H1 (cell line): ENCODE measurements around the gene VPS35L. TPM values are rescaled to one million over a fixed set of nuclear protein-coding genes. Genes with fewer than 3 reads are reported as not detected.

Experiments
- CTCF ChIA-PET: fragments of 300-600 bp; sonication (Branson Sonifier 250); formaldehyde crosslinking; loops from one replicate; lab custom pipeline; 2021; ENCODE audit not compliant: partially characterized antibody; lab: Charles Lee
- POLR2A ChIA-PET: fragments of 300-600 bp; sonication (Branson Sonifier 250); formaldehyde crosslinking; loops from one replicate; lab custom pipeline; 2021; ENCODE audit warnings: inconsistent platforms; ENCODE audit not compliant: partially characterized antibody; lab: Charles Lee
- DNase-seq, 2 experiments: peaks; one replicate each; pipeline versions ENCODE4 v3.0.0 to v3.0.0-alpha.2; 2010 to 2022; ENCODE audit warnings: low spot score in 2 of 2, low read depth in 1 of 2, mixed read lengths in 1 of 2
- FAIRE-seq: peaks from 2 replicates; lab custom pipeline; 2011; peaks lifted over from hg19 to GRCh38; lab: Jason Lieb, UNC
- H2AFZ ChIP-seq: 2 replicates; pipeline ENCODE4 v1.8.1; 2012; ENCODE audit warnings: low read length, inconsistent platforms
- H2AK5ac ChIP-seq: 2 replicates; pipeline ENCODE4 v1.6.1; 2013; ENCODE audit warnings: low read depth, low read length
- H2BK120ac ChIP-seq: replicated peaks from 2 replicates; pipeline ENCODE3; 2013; ENCODE audit warnings: low read depth, low read length, inconsistent platforms
- H2BK12ac ChIP-seq: 2 replicates; pipeline ENCODE4 v1.6.1; 2013; ENCODE audit warnings: low read depth, low read length
- H2BK15ac ChIP-seq: 2 replicates; pipeline ENCODE4 v1.6.1; 2013; ENCODE audit warnings: low read length
- H2BK20ac ChIP-seq: 2 replicates; pipeline ENCODE4 v1.6.1; 2013; ENCODE audit warnings: low read length
- H2BK5ac ChIP-seq: 2 replicates; pipeline ENCODE4 v1.6.1; 2013; ENCODE audit warnings: low read depth, low read length
- H3K14ac ChIP-seq: 2 replicates; pipeline ENCODE4 v1.6.1; 2013; ENCODE audit warnings: inconsistent platforms; ENCODE audit not compliant: insufficient read length
- H3K18ac ChIP-seq: 2 replicates; pipeline ENCODE4 v1.6.1; 2013; ENCODE audit warnings: low read length; ENCODE audit errors: extremely low read depth
- H3K23ac ChIP-seq: 2 replicates; pipeline ENCODE4 v1.6.1; 2013; ENCODE audit warnings: inconsistent platforms; ENCODE audit not compliant: insufficient read length
- H3K23me2 ChIP-seq: 2 replicates; pipeline ENCODE4 v1.6.1; 2013; ENCODE audit warnings: low read depth, low read length
- H3K27ac ChIP-seq: 2 replicates; pipeline ENCODE4 v1.6.1; 2011; ENCODE audit warnings: low read depth, low read length, inconsistent platforms
- H3K27me3 ChIP-seq, 4 experiments: replicated peaks in 1 of 4; 1 replicate in 1 of 4; 2 replicates in 3 of 4; pipeline versions ENCODE4 v1.6.1 to v1.8.1; 2011 to 2013; ENCODE audit warnings: low read length in 3 of 4, mild to moderate bottlenecking in 3 of 4, inconsistent platforms in 2 of 4, mixed read lengths in 2 of 4, moderate library complexity in 1 of 4; ENCODE audit not compliant: control insufficient read depth in 3 of 4, insufficient read depth in 3 of 4; ENCODE audit errors: extremely low read depth in 1 of 4
- H3K36me3 ChIP-seq, 4 experiments: 2 replicates each; pipeline versions ENCODE4 v1.6.1 to v1.8.1; 2011 to 2013; ENCODE audit warnings: mild to moderate bottlenecking in 4 of 4, low read length in 3 of 4, moderate library complexity in 2 of 4, control low read depth in 1 of 4, inconsistent platforms in 1 of 4; ENCODE audit not compliant: insufficient read depth in 4 of 4, control insufficient read depth in 2 of 4
- H3K4ac ChIP-seq: replicated peaks from 2 replicates; pipeline ENCODE3; 2013; ENCODE audit warnings: low read length, low read depth, mixed read lengths, inconsistent platforms; ENCODE audit not compliant: insufficient read length
- H3K4me1 ChIP-seq, 4 experiments: replicated peaks in 1 of 4; 1 replicate in 1 of 4; 2 replicates in 3 of 4; pipeline versions ENCODE4 v1.6.1 to v1.8.1; 2011 to 2013; ENCODE audit warnings: low read length in 3 of 4, inconsistent platforms in 2 of 4, mixed read lengths in 1 of 4; ENCODE audit not compliant: insufficient read depth in 4 of 4, control insufficient read depth in 3 of 4
- H3K4me2 ChIP-seq, 2 experiments: 2 replicates each; pipeline versions ENCODE4 v1.6.1 to v1.8.1; 2011 to 2013; ENCODE audit warnings: low read depth in 2 of 2, low read length in 2 of 2, control low read depth in 1 of 2, inconsistent platforms in 1 of 2, mild to moderate bottlenecking in 1 of 2; ENCODE audit not compliant: insufficient read depth in 1 of 2
- H3K4me3 ChIP-seq, 4 experiments: fragments of 200-600, 300-600 bp in 1 of 4; sonication (generic), shearing (Covaris generic), sonication (Bioruptor Twin) in 1 of 4; 2 replicates each; pipeline versions ENCODE4 v1.5.1 to v1.8.1; 2011 to 2016; ENCODE audit warnings: low read length in 4 of 4, low read depth in 3 of 4, control low read depth in 2 of 4, inconsistent platforms in 2 of 4, mild to moderate bottlenecking in 2 of 4, mixed read lengths in 1 of 4, moderate library complexity in 1 of 4; ENCODE audit not compliant: insufficient read depth in 2 of 4; ENCODE audit errors: extremely low read depth in 1 of 4
- H3K56ac ChIP-seq: replicated peaks from 2 replicates; pipeline ENCODE3; 2013; ENCODE audit warnings: low read depth, mild to moderate bottlenecking, mixed read lengths, low read length, inconsistent platforms; ENCODE audit not compliant: insufficient read length
- H3K79me1 ChIP-seq: 2 replicates; pipeline ENCODE4 v1.6.1; 2013; ENCODE audit warnings: low read depth, low read length, control low read depth
- H3K79me2 ChIP-seq, 2 experiments: 2 replicates each; pipeline versions ENCODE4 v1.6.1 to v1.8.1; 2012 to 2013; ENCODE audit warnings: low read length in 2 of 2, mild to moderate bottlenecking in 2 of 2, inconsistent platforms in 1 of 2; ENCODE audit not compliant: insufficient read depth in 2 of 2, control insufficient read depth in 1 of 2
- H3K9ac ChIP-seq, 4 experiments: replicated peaks in 1 of 4; 1 replicate in 1 of 4; 2 replicates in 3 of 4; pipeline versions ENCODE4 v1.6.1 to v1.8.1; 2011 to 2013; ENCODE audit warnings: low read depth in 3 of 4, low read length in 3 of 4, control low read depth in 2 of 4, mild to moderate bottlenecking in 2 of 4, moderate library complexity in 2 of 4, inconsistent platforms in 1 of 4; ENCODE audit errors: extremely low read depth in 1 of 4
- H3K9me3 ChIP-seq, 2 experiments: 2 replicates each; pipeline versions ENCODE4 v1.6.1 to v1.8.1; 2012 to 2013; ENCODE audit warnings: mild to moderate bottlenecking in 2 of 2, moderate library complexity in 2 of 2, control low read depth in 1 of 2, inconsistent platforms in 1 of 2, low read depth in 1 of 2, low read length in 1 of 2, mixed read lengths in 1 of 2; ENCODE audit not compliant: insufficient read depth in 2 of 2
- H4K20me1 ChIP-seq, 2 experiments: replicated peaks in 1 of 2; 2 replicates each; pipeline versions ENCODE3 to v1.8.1; 2011 to 2013; ENCODE audit warnings: inconsistent platforms in 2 of 2, low read length in 2 of 2, mild to moderate bottlenecking in 1 of 2; ENCODE audit not compliant: insufficient read depth in 2 of 2, control insufficient read depth in 1 of 2
- H4K5ac ChIP-seq: 2 replicates; pipeline ENCODE4 v1.6.1; 2013; ENCODE audit warnings: low read length, low read depth, mixed read lengths, inconsistent platforms; ENCODE audit not compliant: insufficient read length
- H4K8ac ChIP-seq: 2 replicates; pipeline ENCODE4 v1.8.0; 2013; ENCODE audit warnings: mild to moderate bottlenecking, moderate library complexity, low read length, inconsistent platforms; ENCODE audit not compliant: insufficient read depth; ENCODE audit errors: extremely low read depth
- H4K91ac ChIP-seq: replicated peaks from 2 replicates; pipeline ENCODE3; 2013; ENCODE audit warnings: low read length, mixed read lengths, inconsistent platforms; ENCODE audit not compliant: insufficient read length
- ASH2L ChIP-seq: fragments of 200-600, 300-600 bp; sonication (generic); IDR thresholded peaks from one replicate; pipeline ENCODE4 v1.7.1; 2017; ENCODE audit warnings: low read length
- EP300 ChIP-seq, 2 experiments: IDR thresholded peaks; 1 replicate in 1 of 2; 2 replicates in 1 of 2; pipeline ENCODE4 v1.6.1; 2011 to 2012; ENCODE audit warnings: low read depth in 2 of 2, low read length in 2 of 2, mild to moderate bottlenecking in 2 of 2, borderline replicate concordance in 1 of 2, inconsistent platforms in 1 of 2, moderate library complexity in 1 of 2
- KDM4A ChIP-seq: IDR thresholded peaks from one replicate; pipeline ENCODE4 v1.7.1; 2012; ENCODE audit warnings: low read depth, mild to moderate bottlenecking, moderate library complexity, low read length, inconsistent platforms; ENCODE audit not compliant: severe bottlenecking
- MAFK ChIP-seq: IDR thresholded peaks from 2 replicates; pipeline ENCODE4 v1.6.1; 2012; ENCODE audit warnings: low read depth, mild to moderate bottlenecking, improper control_type of control experiment, low read length
- RFX5 ChIP-seq: IDR thresholded peaks from 2 replicates; pipeline ENCODE4 v1.6.1; 2011; ENCODE audit warnings: low read depth, low read length, improper control_type of control experiment, borderline replicate concordance
- TAF1 ChIP-seq: IDR thresholded peaks from 2 replicates; pipeline ENCODE4 v1.6.1; 2011; ENCODE audit warnings: mild to moderate bottlenecking, low read depth, low read length
- WGBS, 2 experiments: shearing (Covaris generic) in 1 of 2; methylation state at CpG; one replicate each; pipeline versions ENCODE4 v1.1.6 to v1.1.7; 2013 to 2015; ENCODE audit warnings: low lambda C conversion rate in 2 of 2, mixed read lengths in 2 of 2, inconsistent platforms in 1 of 2, low coverage in 1 of 2, missing lambda C conversion rate in 1 of 2; ENCODE audit not compliant: insufficient replicate concordance in 2 of 2, insufficient coverage in 1 of 2, insufficient read length in 1 of 2; ENCODE audit errors: extremely low coverage in 1 of 2, missing lambda C conversion rate in 1 of 2; 5-methylcytosine and 5-hydroxymethylcytosine counted together
- polyA plus RNA-seq, 7 experiments: library from polyadenylated mRNA; depleted of rRNA in 3 of 7; stranded (reverse) in 5 of 7; unstranded in 2 of 7; fragments of >200 nt in 5 of 7; fragments of 200-250 nt in 2 of 7; gene quantifications; 1 replicate in 5 of 7; 2 replicates in 1 of 7; 4 replicates in 1 of 7; pipeline versions ENCODE4 v1.2.1 to v1.2.3, GENCODE V29; 2011 to 2013; ENCODE audit warnings: missing spikeins in 2 of 7, mixed read lengths in 2 of 7
- total RNA-seq: library from RNA; stranded (reverse); fragmentation: NEBNext Ultra II Directional; extraction: Animal tissue kit (Norgen Biotek cat#: 25700); gene quantifications from 2 replicates; pipeline ENCODE4 v1.2.1, GENCODE V29; 2021
- TF ChIP-seq, protein P1 (sequence below): IDR thresholded peaks from 2 replicates; pipeline ENCODE4 v1.6.1; 2012; ENCODE audit warnings: inconsistent platforms

VPS35L gene
- total and polyA plus RNA-seq, 2 of the 8 experiments (the other 6 are each of a cell fraction or from before 2014, with no cell fraction given) = 31.5 to 57.1 TPM

GRCh38 chr16:19705146-19705501 is 149.6 kb downstream of the VPS35L start:
- CTCF ChIA-PET = interaction anchor here (0.9 to 1.6 kb wide), 3 partner anchors 9 to 174 kb away, joined by 3 read pairs; no protein-coding TSS in a partner anchor
- no peak overlapping the region for H3K23ac ChIP-seq
- H3K79me2 ChIP-seq = peaks cover 3 to 66% of the 10 kb centered on the region in 2 experiments; a peak in 3 of 4 replicates
- H4K5ac ChIP-seq = no peak overlapping the region
- no peak overlapping the region for H3K14ac ChIP-seq
- 90% methylated on average over 8 of the region's 8 CpGs; no CpG with 5 or more reads in 1 of the 2 experiments for WGBS, 2 experiments
- no peaks in the 10 kb centered on the region for H3K9me3 ChIP-seq
- no peak overlapping the region for H3K4ac ChIP-seq
- DNase-seq = no peak
- H4K91ac ChIP-seq = no peak overlapping the region
- H3K23me2 ChIP-seq = no peaks in the 10 kb centered on the region
- no peak overlapping the region for H2BK15ac ChIP-seq
- H3K4me3 ChIP-seq = no peak overlapping the region
- POLR2A ChIA-PET = interaction anchor here (1.7 to 4.2 kb wide), 3 partner anchors 10 to 177 kb away, joined by 5 to 23 read pairs (median 18); partner anchors contain the start of genes IQCK and KNOP1
- H2BK5ac ChIP-seq = no peak overlapping the region
- H3K18ac ChIP-seq = no peak overlapping the region
- no peak overlapping the region for H2AK5ac ChIP-seq
- no peak overlapping the region for H2BK20ac ChIP-seq
- FAIRE-seq = no peak
- H2BK120ac ChIP-seq = no peak overlapping the region
- H4K20me1 ChIP-seq = peaks cover 23 to 34% of the 10 kb centered on the region in 2 experiments
- H4K8ac ChIP-seq = no peak overlapping the region
- no peak overlapping the region for H3K9ac ChIP-seq
- H2AFZ ChIP-seq = no peak overlapping the region
- no peak for TF ChIP-seq MAFK
- TF ChIP-seq, protein P1, sequence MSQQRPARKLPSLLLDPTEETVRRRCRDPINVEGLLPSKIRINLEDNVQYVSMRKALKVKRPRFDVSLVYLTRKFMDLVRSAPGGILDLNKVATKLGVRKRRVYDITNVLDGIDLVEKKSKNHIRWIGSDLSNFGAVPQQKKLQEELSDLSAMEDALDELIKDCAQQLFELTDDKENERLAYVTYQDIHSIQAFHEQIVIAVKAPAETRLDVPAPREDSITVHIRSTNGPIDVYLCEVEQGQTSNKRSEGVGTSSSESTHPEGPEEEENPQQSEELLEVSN = no peak
- no peak for TF ChIP-seq KDM4A
- no peak for TF ChIP-seq TAF1
- no peak for TF ChIP-seq RFX5
- TF ChIP-seq EP300 (IDR thresholded peaks at IDR 0.05; ENCODE audit: borderline replicate concordance in 1 of 2, low read depth in 2 of 2, low read length in 2 of 2) = no peak
- TF ChIP-seq ASH2L = no peak
- H3K36me3 ChIP-seq = peaks cover 36 to 91% (median 55%) of the 10 kb centered on the region in 4 experiments
- peaks cover 5 to 25% (median 19%) of the 10 kb centered on the region in 4 experiments for H3K4me1 ChIP-seq
- no peak overlapping the region for H3K56ac ChIP-seq
- H3K4me2 ChIP-seq = no peak overlapping the region
- H3K27me3 ChIP-seq = no peaks in the 10 kb centered on the region
- H3K27ac ChIP-seq = no peak overlapping the region
- H3K79me1 ChIP-seq = peaks cover 26% of the 10 kb centered on the region
- no peak overlapping the region for H2BK12ac ChIP-seq
